DOHH2 (cell line): Measurements from ENCODE around the gene TLE5.

ENCODE experiments used
- CTCF ChIP-seq: fragments of 200-600 bp; sonication (generic); IDR thresholded peaks from one replicate; pipeline ENCODE4 v1.5.1; 2014; ENCODE audit warnings: antibody characterized with exemption, mild to moderate bottlenecking, low read depth, low read length; ENCODE audit not compliant: poor library complexity, severe bottlenecking
- EZH2phosphoT487 ChIP-seq: fragments of 200-600 bp; sonication (generic); IDR thresholded peaks from 2 replicates; pipeline ENCODE4 v1.6.1; 2017; ENCODE audit warnings: borderline replicate concordance, mild to moderate bottlenecking, antibody characterized with exemption, low read length, moderate library complexity, mixed read lengths

GRCh38 chr19:3073931-3074595, 11.8 kb upstream of the TLE5 start:
- TF ChIP-seq CTCF: peak; percentile 43
- no peak for TF ChIP-seq EZH2phosphoT487
